HepG2 (cell line): ENCODE data around the gene ADRA1B.

Experiments used
- ZNF784 ChIP-seq: sonication (generic); formaldehyde crosslinking; IDR thresholded peaks from 2 replicates; pipeline ENCODE4 v1.5.1; 2020; ENCODE audit warnings: missing genetic modification reagents, mild to moderate bottlenecking, borderline replicate concordance
- TF ChIP-seq, protein P1 (sequence below): sonication (generic); formaldehyde crosslinking; IDR thresholded peaks from 2 replicates; pipeline ENCODE4 v1.4.0; 2020; ENCODE audit warnings: mild to moderate bottlenecking, missing genetic modification reagents, borderline replicate concordance

GRCh38 chr5:159993194-159993593 lies 76.9 kb downstream of the ADRA1B start:
- TF ChIP-seq, protein P1, sequence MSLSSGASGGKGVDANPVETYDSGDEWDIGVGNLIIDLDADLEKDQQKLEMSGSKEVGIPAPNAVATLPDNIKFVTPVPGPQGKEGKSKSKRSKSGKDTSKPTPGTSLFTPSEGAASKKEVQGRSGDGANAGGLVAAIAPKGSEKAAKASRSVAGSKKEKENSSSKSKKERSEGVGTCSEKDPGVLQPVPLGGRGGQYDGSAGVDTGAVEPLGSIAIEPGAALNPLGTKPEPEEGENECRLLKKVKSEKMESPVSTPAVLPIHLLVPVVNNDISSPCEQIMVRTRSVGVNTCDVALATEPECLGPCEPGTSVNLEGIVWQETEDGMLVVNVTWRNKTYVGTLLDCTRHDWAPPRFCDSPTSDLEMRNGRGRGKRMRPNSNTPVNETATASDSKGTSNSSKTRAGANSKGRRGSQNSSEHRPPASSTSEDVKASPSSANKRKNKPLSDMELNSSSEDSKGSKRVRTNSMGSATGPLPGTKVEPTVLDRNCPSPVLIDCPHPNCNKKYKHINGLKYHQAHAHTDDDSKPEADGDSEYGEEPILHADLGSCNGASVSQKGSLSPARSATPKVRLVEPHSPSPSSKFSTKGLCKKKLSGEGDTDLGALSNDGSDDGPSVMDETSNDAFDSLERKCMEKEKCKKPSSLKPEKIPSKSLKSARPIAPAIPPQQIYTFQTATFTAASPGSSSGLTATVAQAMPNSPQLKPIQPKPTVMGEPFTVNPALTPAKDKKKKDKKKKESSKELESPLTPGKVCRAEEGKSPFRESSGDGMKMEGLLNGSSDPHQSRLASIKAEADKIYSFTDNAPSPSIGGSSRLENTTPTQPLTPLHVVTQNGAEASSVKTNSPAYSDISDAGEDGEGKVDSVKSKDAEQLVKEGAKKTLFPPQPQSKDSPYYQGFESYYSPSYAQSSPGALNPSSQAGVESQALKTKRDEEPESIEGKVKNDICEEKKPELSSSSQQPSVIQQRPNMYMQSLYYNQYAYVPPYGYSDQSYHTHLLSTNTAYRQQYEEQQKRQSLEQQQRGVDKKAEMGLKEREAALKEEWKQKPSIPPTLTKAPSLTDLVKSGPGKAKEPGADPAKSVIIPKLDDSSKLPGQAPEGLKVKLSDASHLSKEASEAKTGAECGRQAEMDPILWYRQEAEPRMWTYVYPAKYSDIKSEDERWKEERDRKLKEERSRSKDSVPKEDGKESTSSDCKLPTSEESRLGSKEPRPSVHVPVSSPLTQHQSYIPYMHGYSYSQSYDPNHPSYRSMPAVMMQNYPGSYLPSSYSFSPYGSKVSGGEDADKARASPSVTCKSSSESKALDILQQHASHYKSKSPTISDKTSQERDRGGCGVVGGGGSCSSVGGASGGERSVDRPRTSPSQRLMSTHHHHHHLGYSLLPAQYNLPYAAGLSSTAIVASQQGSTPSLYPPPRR (CRISPR knock-in tag), result no peak
- no peak for TF ChIP-seq ZNF784 (CRISPR knock-in tag)
